ENCODE measurements around the gene AKT3.

AKT3 gene

DNA sequence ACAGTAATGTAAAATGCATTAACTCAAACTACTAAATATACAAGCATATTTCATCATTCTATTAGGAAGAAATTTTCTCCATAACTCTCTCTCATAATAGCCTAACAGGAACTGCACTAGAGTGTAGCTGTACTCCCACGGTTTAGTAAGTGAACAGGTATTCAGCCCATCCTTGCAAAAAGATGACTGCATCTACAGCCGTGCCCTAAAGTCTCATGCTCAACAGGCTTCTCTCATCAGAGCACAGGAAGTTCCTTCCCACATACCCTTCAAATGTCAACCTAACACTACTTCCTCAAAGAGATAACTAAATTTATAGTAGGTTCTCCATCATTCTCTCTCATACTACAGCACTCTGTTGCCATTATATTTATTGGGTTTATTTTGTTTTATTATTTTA lies 251.6 kb downstream of the AKT3 start:
- no peak for DNase-seq
- H2AFZ ChIP-seq (ENCODE audit: low read length), result no peak overlapping the region
- H3K79me2 ChIP-seq (ENCODE audit: low read length), result no peaks in the 10 kb centered on the region
- no peaks in the 10 kb centered on the region for H3K9me2 ChIP-seq (replicated peaks; ENCODE audit: insufficient read depth, low read length)
- H3K36me3 ChIP-seq (replicated peaks; ENCODE audit: insufficient read depth, low read length), result no peaks in the 10 kb centered on the region
- no peak overlapping the region for H3K9ac ChIP-seq (ENCODE audit: low read length)
- H3K4me1 ChIP-seq (ENCODE audit: low read length), result peaks cover 16% of the 10 kb centered on the region
- H3K4me3 ChIP-seq (ENCODE audit: low read length), result no peak overlapping the region
- no peaks in the 10 kb centered on the region for H3K27me3 ChIP-seq (replicated peaks; ENCODE audit: insufficient read depth, low read length)
- peaks cover 11% of the 10 kb centered on the region for H3F3A ChIP-seq (ENCODE audit: insufficient read depth, low read length)
- no peak overlapping the region for H3K27ac ChIP-seq (ENCODE audit: low read length)
- H3K9me3 ChIP-seq (replicated peaks; ENCODE audit: insufficient read depth, low read length), result no peaks in the 10 kb centered on the region
- TF ChIP-seq EZH2 (optimal IDR thresholded peaks at IDR 0.05; ENCODE audit: low read depth, low read length), result no peak
- TF ChIP-seq, protein P1, sequence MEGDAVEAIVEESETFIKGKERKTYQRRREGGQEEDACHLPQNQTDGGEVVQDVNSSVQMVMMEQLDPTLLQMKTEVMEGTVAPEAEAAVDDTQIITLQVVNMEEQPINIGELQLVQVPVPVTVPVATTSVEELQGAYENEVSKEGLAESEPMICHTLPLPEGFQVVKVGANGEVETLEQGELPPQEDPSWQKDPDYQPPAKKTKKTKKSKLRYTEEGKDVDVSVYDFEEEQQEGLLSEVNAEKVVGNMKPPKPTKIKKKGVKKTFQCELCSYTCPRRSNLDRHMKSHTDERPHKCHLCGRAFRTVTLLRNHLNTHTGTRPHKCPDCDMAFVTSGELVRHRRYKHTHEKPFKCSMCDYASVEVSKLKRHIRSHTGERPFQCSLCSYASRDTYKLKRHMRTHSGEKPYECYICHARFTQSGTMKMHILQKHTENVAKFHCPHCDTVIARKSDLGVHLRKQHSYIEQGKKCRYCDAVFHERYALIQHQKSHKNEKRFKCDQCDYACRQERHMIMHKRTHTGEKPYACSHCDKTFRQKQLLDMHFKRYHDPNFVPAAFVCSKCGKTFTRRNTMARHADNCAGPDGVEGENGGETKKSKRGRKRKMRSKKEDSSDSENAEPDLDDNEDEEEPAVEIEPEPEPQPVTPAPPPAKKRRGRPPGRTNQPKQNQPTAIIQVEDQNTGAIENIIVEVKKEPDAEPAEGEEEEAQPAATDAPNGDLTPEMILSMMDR (IDR thresholded peaks at IDR 0.05; ENCODE audit: low read length), result no peak
- no peak for TF ChIP-seq EZH2phosphoT487 (IDR thresholded peaks at IDR 0.05; ENCODE audit: low read length)
- H4K20me1 ChIP-seq (ENCODE audit: insufficient read depth, low read length), result no peaks in the 10 kb centered on the region
- no peak overlapping the region for H3K4me2 ChIP-seq (ENCODE audit: low read depth, low read length)

DNA sequence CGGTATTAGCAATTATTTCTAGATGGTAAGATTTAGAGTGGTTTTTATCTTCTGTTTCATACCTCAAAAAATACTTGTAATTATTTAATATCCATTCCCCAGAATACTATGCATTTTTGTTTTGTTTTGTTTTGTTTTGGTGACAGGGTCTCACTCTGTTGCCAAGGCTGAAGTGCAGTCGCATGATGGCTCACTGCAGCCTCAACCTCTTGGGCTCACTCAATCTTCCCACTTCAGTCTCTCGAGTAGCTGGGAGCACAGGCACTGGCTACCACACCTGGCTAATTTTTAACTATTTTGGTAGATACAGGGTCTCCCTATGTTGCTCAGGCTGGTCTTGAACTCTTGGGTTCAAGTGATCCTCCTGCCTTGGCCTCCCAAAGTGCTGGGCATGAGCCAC lies 252.7 kb downstream of the AKT3 start:
- no peak overlapping the region for H3K4me2 ChIP-seq (ENCODE audit: low read depth, low read length)
- H4K20me1 ChIP-seq (ENCODE audit: insufficient read depth, low read length), result no peaks in the 10 kb centered on the region
- no peaks in the 10 kb centered on the region for H3K27me3 ChIP-seq (replicated peaks; ENCODE audit: insufficient read depth, low read length)
- H3K4me3 ChIP-seq (ENCODE audit: low read length), result no peak overlapping the region
- H2AFZ ChIP-seq (ENCODE audit: low read length), result no peak overlapping the region
- no peaks in the 10 kb centered on the region for H3K79me2 ChIP-seq (ENCODE audit: low read length)
- no peaks in the 10 kb centered on the region for H3K9me3 ChIP-seq (replicated peaks; ENCODE audit: insufficient read depth, low read length)
- peaks cover 16% of the 10 kb centered on the region for H3K4me1 ChIP-seq (ENCODE audit: low read length)
- TF ChIP-seq, protein P1 (IDR thresholded peaks at IDR 0.05; ENCODE audit: low read length), result no peak
- no peaks in the 10 kb centered on the region for H3K36me3 ChIP-seq (replicated peaks; ENCODE audit: insufficient read depth, low read length)
- H3F3A ChIP-seq (ENCODE audit: insufficient read depth, low read length), result peaks cover 11% of the 10 kb centered on the region
- H3K9me2 ChIP-seq (replicated peaks; ENCODE audit: insufficient read depth, low read length), result no peaks in the 10 kb centered on the region
- DNase-seq, result no peak
- no peak overlapping the region for H3K27ac ChIP-seq (ENCODE audit: low read length)
- no peak overlapping the region for H3K9ac ChIP-seq (ENCODE audit: low read length)

DNA sequence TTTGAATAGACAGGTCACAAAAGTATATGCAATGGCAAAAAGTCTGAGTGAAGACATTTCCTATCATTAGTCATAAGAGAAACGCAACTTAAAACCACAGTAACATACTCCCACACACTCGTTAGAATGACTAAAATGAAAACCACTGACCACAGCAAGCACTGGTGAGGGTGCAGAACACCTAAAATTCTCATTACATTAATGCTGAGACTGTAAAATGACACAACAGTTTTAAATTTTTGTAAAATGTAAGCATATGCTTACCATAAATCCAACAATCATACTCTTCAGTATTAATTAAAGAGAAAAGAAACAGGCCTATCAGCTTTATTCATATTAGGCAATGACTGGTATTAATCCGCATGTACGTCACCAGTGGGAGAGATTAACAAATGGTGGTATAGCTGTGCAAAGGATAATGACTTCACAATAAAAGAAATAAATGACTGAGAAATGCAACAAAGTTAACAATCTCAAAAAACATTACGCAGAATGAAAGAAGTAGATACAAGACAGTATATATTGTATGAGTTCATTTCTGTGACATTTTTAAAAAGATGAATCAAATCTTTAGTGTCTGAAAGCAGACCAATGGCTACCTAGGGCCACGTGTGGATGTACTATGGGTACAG lies 253.5 kb downstream of the AKT3 start:
- Histone ChIP-seq H3K9me3 (replicated peaks; ENCODE audit: insufficient read depth, low read length) (no peaks in the 10 kb centered on the region), H3K36me3 (replicated peaks; ENCODE audit: insufficient read depth, low read length) (no peaks in the 10 kb centered on the region), H3K4me2 (ENCODE audit: low read depth, low read length) (peak overlapping the region; percentile 37), H3K9me2 (replicated peaks; ENCODE audit: insufficient read depth, low read length) (no peaks in the 10 kb centered on the region), H3K9ac (ENCODE audit: low read length) (no peak overlapping the region), H3K79me2 (ENCODE audit: low read length) (no peaks in the 10 kb centered on the region), H3K4me3 (ENCODE audit: low read length) (0 out of 2 replicates have a peak overlapping the region, but pooled peaks have one; percentile 4), H3F3A (ENCODE audit: insufficient read depth, low read length) (peaks cover 11% of the 10 kb centered on the region), H2AFZ (ENCODE audit: low read length) (no peak overlapping the region), H4K20me1 (ENCODE audit: insufficient read depth, low read length) (no peaks in the 10 kb centered on the region), H3K4me1 (ENCODE audit: low read length) (peaks cover 16% of the 10 kb centered on the region), H3K27me3 (replicated peaks; ENCODE audit: insufficient read depth, low read length) (no peaks in the 10 kb centered on the region), H3K27ac (ENCODE audit: low read length) (peak overlapping the region; percentile 28; the same call in 1 of the 2 replicates)
- TF ChIP-seq EZH2 (optimal IDR thresholded peaks at IDR 0.05; ENCODE audit: low read depth, low read length) (no peak), EZH2phosphoT487 (IDR thresholded peaks at IDR 0.05; ENCODE audit: low read length) (no peak)
- TF ChIP-seq, protein P1 (IDR thresholded peaks at IDR 0.05; ENCODE audit: low read length), result no peak
- peak; percentile 88 for DNase-seq

Data from MM.1S (cell line).